HG02678 (cell line): Measurements from ENCODE around the gene ARSK.

ENCODE experiments used
- ATAC-seq: cut with Tn5 transposase; IDR thresholded peaks from one replicate; pipeline ENCODE4 v1.9.1; 2021; ENCODE audit warnings: mild to moderate bottlenecking, moderate library complexity; ENCODE audit not compliant: unreplicated experiment

ARSK gene

GRCh38 chr5:95562282-95562681 lies 7.4 kb downstream of the ARSK start:
- ATAC-seq: no peak

- ATAC-seq: no peak
Observed at GRCh38 chr5:95563367-95563766, 8.5 kb downstream of the ARSK start.

DNA sequence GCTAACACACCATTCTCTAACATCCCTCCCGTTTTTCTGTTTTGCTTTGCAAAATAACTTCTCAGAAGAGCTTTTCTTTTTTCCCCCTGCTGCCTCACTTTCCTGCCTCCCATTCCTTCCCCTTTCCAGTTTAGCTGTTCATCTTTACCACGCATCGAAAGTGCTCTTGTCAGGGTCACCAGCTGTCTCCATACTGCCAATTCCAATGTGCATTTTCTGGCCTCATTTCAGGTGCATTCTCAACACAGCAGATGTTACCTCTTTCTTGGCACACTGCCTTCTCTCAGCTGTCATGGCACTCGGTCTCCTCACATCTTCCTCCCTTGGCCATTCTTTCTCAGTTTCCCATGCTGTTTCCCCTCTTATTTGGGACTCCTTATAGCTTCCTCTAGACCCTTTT lies 9.5 kb downstream of the ARSK start:
- no peak for ATAC-seq

DNA sequence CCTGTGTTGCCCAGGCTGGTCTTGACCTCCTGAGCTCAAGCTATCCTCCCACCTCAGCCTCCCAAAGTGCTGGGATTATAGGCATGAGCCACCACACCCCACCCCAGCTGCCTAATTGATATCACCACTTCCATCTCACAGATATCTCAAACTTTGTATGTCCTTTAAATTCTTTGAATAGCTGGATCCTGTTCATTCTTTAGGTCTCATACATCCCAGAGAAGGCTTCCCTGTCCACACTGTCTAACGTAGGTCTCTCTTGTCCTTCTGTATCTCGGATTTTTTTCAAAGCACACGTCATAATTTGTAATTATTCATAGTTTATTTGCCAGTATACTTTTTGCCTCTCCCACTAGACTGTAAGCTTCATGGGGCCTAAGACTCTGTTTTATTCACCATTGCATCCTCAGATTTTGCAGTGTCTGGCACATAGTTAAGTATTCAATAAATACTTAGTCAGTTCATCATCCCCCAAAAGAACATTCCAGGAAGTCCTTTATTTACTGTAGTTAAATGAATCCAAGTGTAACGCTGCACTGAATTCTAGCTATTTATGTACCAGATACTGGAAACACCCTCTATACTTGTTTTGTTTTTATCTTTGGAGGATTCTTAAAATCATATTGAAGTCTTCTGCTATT lies 10.5 kb downstream of the ARSK start:
- no peak for ATAC-seq

DNA sequence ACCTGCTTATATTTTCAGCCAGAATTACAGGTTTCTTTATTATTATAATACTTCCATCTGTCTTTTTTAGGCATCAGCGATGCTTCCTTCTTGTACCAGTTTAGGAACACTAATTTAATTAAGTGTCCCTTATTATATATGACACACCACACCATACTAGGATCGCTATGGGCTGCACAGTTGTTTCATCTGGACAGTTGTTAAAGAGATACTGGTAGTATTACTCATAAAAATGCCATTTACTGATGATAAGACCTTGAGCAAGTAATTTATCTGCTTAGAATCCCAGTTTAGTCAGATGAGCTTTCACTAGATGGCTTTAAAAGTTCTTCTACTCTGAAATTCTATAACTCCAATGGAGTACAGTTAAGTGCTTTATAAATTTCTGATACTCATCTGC lies 17.1 kb downstream of the ARSK start:
- ATAC-seq: no peak

GRCh38 chr5:95581576-95581975 lies 26.7 kb downstream of the ARSK start:
- ATAC-seq: no peak

GRCh38 chr5:95583992-95584391 lies 29.1 kb downstream of the ARSK start:
- no peak for ATAC-seq

DNA sequence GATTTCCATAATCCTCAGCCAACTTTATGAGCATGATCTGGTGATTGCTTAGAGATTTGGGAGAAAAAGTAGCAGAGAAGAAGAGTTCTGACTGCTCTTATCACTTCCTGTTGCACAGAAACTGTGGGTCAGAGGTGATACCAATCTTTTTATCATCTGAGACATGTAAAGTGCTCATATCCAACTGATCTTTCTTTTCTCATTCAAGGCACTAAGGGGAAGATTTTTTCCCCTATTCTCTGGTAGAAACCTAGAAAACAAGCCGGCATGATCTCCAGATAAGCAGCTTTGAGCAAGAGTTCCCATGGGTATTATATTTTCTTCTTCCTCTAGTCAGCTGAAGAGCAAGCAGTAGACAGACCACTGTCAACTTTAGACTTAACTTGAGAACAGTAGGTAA lies 36.0 kb downstream of the ARSK start:
- ATAC-seq: no peak

- peak; percentile 80 for ATAC-seq
Observed at GRCh38 chr5:95591490-95591901, 36.6 kb downstream of the ARSK start.

- no peak for ATAC-seq
Observed at GRCh38 chr5:95595289-95595931, 40.5 kb downstream of the ARSK start.

GRCh38 chr5:95599252-95599651 lies 44.4 kb downstream of the ARSK start:
- no peak for ATAC-seq

DNA sequence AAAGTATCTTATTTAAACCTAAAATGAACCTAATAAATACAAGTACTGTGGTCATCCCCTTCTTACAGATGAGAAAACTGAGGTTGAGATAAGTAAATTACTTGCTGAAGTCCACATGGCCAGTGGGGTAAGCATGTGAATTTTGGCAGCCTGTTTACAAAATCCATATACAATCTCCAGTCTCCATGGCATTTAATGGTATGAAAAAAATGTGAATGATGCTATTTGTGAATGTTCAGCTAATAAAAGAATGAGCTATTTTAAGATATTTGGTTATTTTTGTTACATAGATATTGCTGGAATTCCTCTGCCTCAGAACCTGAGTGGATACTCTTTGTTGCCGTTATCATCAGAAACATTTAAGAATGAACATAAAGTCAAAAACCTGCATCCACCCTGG lies 45.7 kb downstream of the ARSK start:
- ATAC-seq: no peak

DNA sequence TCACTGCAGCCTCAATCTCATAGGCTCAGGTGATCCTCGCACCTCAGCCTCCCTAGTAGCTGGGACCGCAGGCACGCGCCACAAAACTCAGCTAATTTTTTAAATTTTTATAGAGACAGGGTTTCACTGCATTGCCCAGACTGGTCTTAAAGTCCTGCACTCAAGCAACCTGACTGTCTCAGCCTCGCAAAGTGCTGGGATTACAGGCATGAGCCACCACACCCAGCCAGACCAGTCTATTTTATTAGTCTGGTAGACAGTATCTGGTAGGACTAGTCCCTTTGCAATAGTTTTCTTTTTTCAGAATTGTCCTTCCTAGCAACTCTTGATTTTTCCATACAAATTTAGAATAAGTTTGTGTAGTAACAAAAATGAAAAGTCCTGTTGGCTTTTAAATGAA lies 50.9 kb downstream of the ARSK start:
- ATAC-seq: no peak

- no peak for ATAC-seq
Observed at GRCh38 chr5:95606419-95606818, 51.5 kb downstream of the ARSK start.

- ATAC-seq: no peak
Observed at GRCh38 chr5:95609711-95610110, 54.8 kb downstream of the ARSK start.

- ATAC-seq: no peak
Observed at GRCh38 chr5:95610546-95610945, 55.6 kb downstream of the ARSK start.

- no peak for ATAC-seq
Observed at GRCh38 chr5:95611396-95611795, 56.5 kb downstream of the ARSK start.

DNA sequence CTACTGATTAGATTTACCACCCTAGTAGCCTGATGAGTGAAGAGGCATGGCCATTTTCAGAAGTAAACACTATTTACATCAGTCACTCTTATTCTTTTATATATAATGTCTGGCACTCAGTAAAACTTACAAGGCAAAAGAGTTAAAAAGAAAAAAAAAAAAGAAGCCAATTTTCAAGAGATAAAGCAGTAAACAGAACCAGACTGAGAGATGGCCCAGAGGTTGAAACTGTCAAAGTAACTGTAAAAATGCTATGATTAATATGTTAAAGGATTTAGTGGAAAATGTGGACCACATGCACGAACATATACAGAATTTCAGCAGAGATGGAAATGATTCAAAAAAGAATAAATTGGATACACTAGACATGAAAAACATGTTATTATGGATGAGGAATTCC lies 58.6 kb downstream of the ARSK start:
- no peak for ATAC-seq

DNA sequence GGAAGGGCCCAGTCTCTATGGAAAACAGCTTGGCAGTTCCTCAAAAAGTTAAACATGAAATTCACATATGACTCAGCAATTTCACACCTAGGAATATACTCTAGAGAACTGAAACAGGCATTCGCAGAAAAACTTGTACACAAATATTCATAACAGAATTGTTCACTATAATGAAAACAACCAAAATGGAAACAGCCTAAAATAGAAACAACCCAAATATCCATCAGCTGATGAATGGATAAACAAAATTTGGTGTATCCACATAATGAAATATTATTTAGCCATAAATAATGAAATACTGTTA lies 60.2 kb downstream of the ARSK start:
- no peak for ATAC-seq

DNA sequence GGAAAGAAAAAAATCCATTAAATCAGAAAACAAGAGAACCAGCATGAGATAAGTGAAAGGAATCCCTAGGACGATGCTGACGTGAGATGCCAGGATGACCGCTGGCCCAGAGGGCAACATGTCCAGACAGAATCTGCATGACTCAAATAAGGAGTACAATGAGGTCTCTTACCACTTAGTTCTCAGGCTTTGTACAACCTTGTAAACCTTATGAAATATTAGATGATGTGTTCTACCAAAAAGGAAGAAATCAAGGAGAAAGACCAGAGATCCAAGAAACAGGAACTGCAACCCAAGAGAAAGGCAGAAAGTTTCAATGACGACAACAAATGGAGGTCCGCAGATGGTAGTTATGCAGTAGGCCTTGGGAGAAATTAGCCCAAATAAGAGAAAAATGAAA lies 62.2 kb downstream of the ARSK start:
- ATAC-seq: no peak

GRCh38 chr5:95619096-95619495 lies 64.2 kb downstream of the ARSK start:
- no peak for ATAC-seq

DNA sequence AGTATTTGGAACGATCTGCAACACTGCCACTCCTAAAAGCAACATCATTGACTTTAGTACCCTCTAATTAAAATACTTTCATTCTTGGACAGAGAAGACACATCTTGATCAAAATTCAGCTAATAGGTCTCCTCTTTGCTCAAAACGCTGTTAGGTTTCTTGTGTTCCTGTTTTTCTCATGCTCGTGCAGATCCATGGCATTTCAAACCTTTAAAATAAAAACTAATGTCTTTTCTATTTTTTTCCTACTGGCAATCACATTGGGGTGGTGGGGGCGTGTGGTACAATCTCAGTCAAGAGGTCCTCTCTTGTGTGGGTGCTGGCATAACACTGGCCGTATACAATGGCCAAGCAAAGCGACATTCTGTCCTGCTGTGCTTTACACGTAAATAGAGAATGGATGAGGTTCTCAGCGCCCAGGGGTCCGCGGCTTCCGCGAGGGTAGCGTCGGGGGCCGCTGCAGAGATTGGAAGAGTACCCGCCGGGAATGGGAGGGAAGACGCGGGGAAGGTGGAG lies 64.7 kb downstream of the ARSK start:
- ATAC-seq: no peak
